SK-N-SH (cell line): ENCODE measurements around the gene CSNK1G3. TPM values are rescaled to one million over a fixed set of nuclear protein-coding genes. Genes with fewer than 3 reads are reported as not detected.

Source experiments
- CTCF ChIA-PET: fragments of 300-600, 350-600 bp; formaldehyde crosslinking; extraction: SDS; loops from one replicate; lab custom pipeline; 2021; lab: Yijun Ruan, JAX
- POLR2A ChIA-PET: fragments of 350-600 bp; sonication (Branson Sonifier 250); formaldehyde crosslinking; extraction: SDS; loops from one replicate; lab custom pipeline; 2020; ENCODE audit warnings: antibody characterized with exemption, inconsistent platforms; lab: Yijun Ruan, JAX
- DNase-seq: peaks from one replicate; pipeline ENCODE4 v3.0.0; 2012
- H2AFZ ChIP-seq: fragments of 200-600 bp; sonication (generic); 2 replicates; pipeline ENCODE4 v1.8.1; 2016; ENCODE audit warnings: antibody characterized with exemption, mild to moderate bottlenecking, low read depth
- H3F3A ChIP-seq: fragments of 200-600 bp; sonication (generic); replicated peaks from 2 replicates; pipeline ENCODE3; 2016; ENCODE audit warnings: antibody characterized with exemption, mild to moderate bottlenecking; ENCODE audit not compliant: insufficient read depth
- H3K27ac ChIP-seq, 2 experiments: fragments of 200-500 bp in 1 of 2; fragments of 200-600 bp in 1 of 2; sonication (Bioruptor generic) in 1 of 2; sonication (generic), shearing (Covaris generic) in 1 of 2; 2 replicates each; pipeline versions ENCODE4 v1.5.1 to v1.6.1; 2014 to 2016; ENCODE audit warnings: low read depth in 2 of 2, inconsistent platforms in 1 of 2, low read length in 1 of 2, mild to moderate bottlenecking in 1 of 2, mixed read lengths in 1 of 2
- H3K27me3 ChIP-seq: fragments of 200-600 bp; sonication (generic), shearing (Covaris generic); 2 replicates; pipeline ENCODE4 v1.6.1; 2016; ENCODE audit warnings: mixed run types; ENCODE audit not compliant: insufficient read depth
- H3K36me3 ChIP-seq, 2 experiments: fragments of 200-500 bp in 1 of 2; fragments of 200-600 bp in 1 of 2; sonication (Bioruptor generic) in 1 of 2; sonication (generic) in 1 of 2; replicated peaks in 1 of 2; 2 replicates each; pipeline versions ENCODE3 to v1.5.1; 2014 to 2016; ENCODE audit warnings: low read length in 1 of 2, mild to moderate bottlenecking in 1 of 2; ENCODE audit not compliant: insufficient read depth in 2 of 2, control insufficient read depth in 1 of 2
- H3K4me1 ChIP-seq, 2 experiments: fragments of 200-500 bp in 1 of 2; fragments of 200-600 bp in 1 of 2; sonication (Bioruptor generic) in 1 of 2; sonication (generic), shearing (Covaris generic) in 1 of 2; 2 replicates each; pipeline versions ENCODE4 v1.5.1 to v1.6.1; 2014 to 2016; ENCODE audit warnings: low read depth in 1 of 2, low read length in 1 of 2, mixed run types in 1 of 2; ENCODE audit not compliant: insufficient read depth in 2 of 2, control insufficient read depth in 1 of 2
- H3K4me2 ChIP-seq: fragments of 200-600 bp; sonication (generic), shearing (Covaris generic); 2 replicates; pipeline ENCODE4 v1.6.1; 2017; ENCODE audit warnings: mixed run types
- H3K4me3 ChIP-seq, 2 experiments: fragments of 200-500 bp in 1 of 2; fragments of 200-600 bp in 1 of 2; sonication (Bioruptor generic) in 1 of 2; sonication (generic), shearing (Covaris generic) in 1 of 2; 2 replicates each; pipeline versions ENCODE4 v1.5.1 to v1.8.1; 2014 to 2016; ENCODE audit warnings: low read depth in 2 of 2, inconsistent platforms in 1 of 2, low read length in 1 of 2, mild to moderate bottlenecking in 1 of 2, mixed read lengths in 1 of 2, moderate library complexity in 1 of 2
- H3K79me2 ChIP-seq: fragments of 200-600 bp; sonication (generic); 2 replicates; pipeline ENCODE4 v1.8.1; 2017; ENCODE audit warnings: mild to moderate bottlenecking; ENCODE audit not compliant: insufficient read depth
- H3K9ac ChIP-seq: fragments of 200-600 bp; sonication (generic); 2 replicates; pipeline ENCODE4 v1.6.1; 2017; ENCODE audit warnings: mixed run types
- H3K9me2 ChIP-seq: fragments of 200-600 bp; sonication (generic); 2 replicates; pipeline ENCODE4 v1.6.1; 2017; ENCODE audit warnings: mixed run types
- H3K9me3 ChIP-seq: fragments of 200-600 bp; sonication (generic); 2 replicates; pipeline ENCODE4 v1.6.1; 2017; ENCODE audit warnings: mixed run types, mild to moderate bottlenecking, moderate library complexity
- H4K20me1 ChIP-seq: fragments of 200-600 bp; sonication (generic); 2 replicates; pipeline ENCODE4 v1.6.1; 2017; ENCODE audit warnings: mild to moderate bottlenecking, mixed run types; ENCODE audit not compliant: insufficient read depth
- CHD2 ChIP-seq: fragments of 150-350 bp; IDR thresholded peaks from 2 replicates; pipeline ENCODE4 v1.6.1; 2018; ENCODE audit warnings: low read length; ENCODE audit not compliant: partially characterized antibody
- ELF1 ChIP-seq: IDR thresholded peaks from 2 replicates; pipeline ENCODE4 v1.4.0; 2012
- FOXJ3 ChIP-seq: sonication (generic); formaldehyde crosslinking; IDR thresholded peaks from 2 replicates; pipeline ENCODE4 v1.5.1; 2020; ENCODE audit warnings: mild to moderate bottlenecking, missing genetic modification reagents
- FOXM1 ChIP-seq: IDR thresholded peaks from 2 replicates; pipeline ENCODE4 v1.4.0; 2012; ENCODE audit warnings: low read depth, mild to moderate bottlenecking
- GABPA ChIP-seq: IDR thresholded peaks from 2 replicates; pipeline ENCODE4 v1.4.0; 2012; ENCODE audit warnings: low read depth, mild to moderate bottlenecking
- GATA2 ChIP-seq: sonication (generic); formaldehyde crosslinking; IDR thresholded peaks from 2 replicates; pipeline ENCODE4 v1.5.0; 2020; ENCODE audit warnings: mild to moderate bottlenecking, missing genetic modification reagents
- JUND ChIP-seq: IDR thresholded peaks from 2 replicates; pipeline ENCODE4 v1.4.0; 2012
- MXI1 ChIP-seq: IDR thresholded peaks from 2 replicates; pipeline ENCODE4 v1.6.1; 2012; ENCODE audit warnings: mild to moderate bottlenecking, low read depth, low read length, improper control_type of control experiment
- NFIC ChIP-seq: IDR thresholded peaks from 2 replicates; pipeline ENCODE4 v1.4.0; 2012; ENCODE audit warnings: borderline replicate concordance
- NRF1 ChIP-seq: IDR thresholded peaks from 2 replicates; pipeline ENCODE4 v1.6.1; 2012; ENCODE audit warnings: low read depth, mild to moderate bottlenecking, low read length
- POLR2AphosphoS5 ChIP-seq: IDR thresholded peaks from 2 replicates; pipeline ENCODE4 v1.6.1; 2012; ENCODE audit warnings: low read depth, low read length
- RAD21 ChIP-seq: IDR thresholded peaks from 2 replicates; pipeline ENCODE4 v1.6.1; 2012; ENCODE audit warnings: mild to moderate bottlenecking, low read length
- RFX5 ChIP-seq: IDR thresholded peaks from 2 replicates; pipeline ENCODE4 v1.6.1; 2012; ENCODE audit warnings: mild to moderate bottlenecking, improper control_type of control experiment, low read length
- RXRA ChIP-seq: IDR thresholded peaks from 2 replicates; pipeline ENCODE4 v1.4.0; 2012; ENCODE audit warnings: low read depth, mild to moderate bottlenecking, borderline replicate concordance
- SIN3A ChIP-seq: IDR thresholded peaks from 2 replicates; pipeline ENCODE4 v1.6.1; 2012; ENCODE audit warnings: low read depth, mild to moderate bottlenecking, low read length, moderate library complexity, borderline replicate concordance
- SMC3 ChIP-seq: IDR thresholded peaks from 2 replicates; pipeline ENCODE4 v1.6.1; 2012; ENCODE audit warnings: low read depth, low read length, improper control_type of control experiment
- TAF1 ChIP-seq: IDR thresholded peaks from 2 replicates; pipeline ENCODE4 v1.6.1; 2012; ENCODE audit warnings: low read depth, mild to moderate bottlenecking, low read length, moderate library complexity, borderline replicate concordance
- TCF12 ChIP-seq: IDR thresholded peaks from 2 replicates; pipeline ENCODE4 v1.4.0; 2012
- YY1 ChIP-seq: IDR thresholded peaks from 2 replicates; pipeline ENCODE4 v1.4.0; 2012; ENCODE audit warnings: low read depth, mild to moderate bottlenecking
- WGBS: methylation state at CpG from one replicate; pipeline ENCODE4 v1.1.6; 2017; ENCODE audit warnings: low lambda C conversion rate; 5-methylcytosine and 5-hydroxymethylcytosine counted together
- polyA plus RNA-seq, 3 experiments: library from polyadenylated mRNA; depleted of rRNA; stranded (reverse); fragments of >200 nt; gene quantifications; 2 replicates each; pipeline ENCODE4 v1.2.3, GENCODE V29; 2012
- TF ChIP-seq, protein P1 (sequence below): fragments of 150-350 bp; IDR thresholded peaks from 2 replicates; pipeline ENCODE4 v1.6.1; 2017; ENCODE audit warnings: antibody characterized with exemption, low read length, low read depth, borderline replicate concordance
- TF ChIP-seq, protein P2 (sequence below): fragments of 150-350 bp; IDR thresholded peaks from 2 replicates; pipeline ENCODE4 v1.6.1; 2016; ENCODE audit warnings: mild to moderate bottlenecking, low read depth, low read length

The CSNK1G3 gene
- polyA plus RNA-seq, 1 of the 3 experiments (the other 2 are of a cell fraction): 13.1 TPM

DNA sequence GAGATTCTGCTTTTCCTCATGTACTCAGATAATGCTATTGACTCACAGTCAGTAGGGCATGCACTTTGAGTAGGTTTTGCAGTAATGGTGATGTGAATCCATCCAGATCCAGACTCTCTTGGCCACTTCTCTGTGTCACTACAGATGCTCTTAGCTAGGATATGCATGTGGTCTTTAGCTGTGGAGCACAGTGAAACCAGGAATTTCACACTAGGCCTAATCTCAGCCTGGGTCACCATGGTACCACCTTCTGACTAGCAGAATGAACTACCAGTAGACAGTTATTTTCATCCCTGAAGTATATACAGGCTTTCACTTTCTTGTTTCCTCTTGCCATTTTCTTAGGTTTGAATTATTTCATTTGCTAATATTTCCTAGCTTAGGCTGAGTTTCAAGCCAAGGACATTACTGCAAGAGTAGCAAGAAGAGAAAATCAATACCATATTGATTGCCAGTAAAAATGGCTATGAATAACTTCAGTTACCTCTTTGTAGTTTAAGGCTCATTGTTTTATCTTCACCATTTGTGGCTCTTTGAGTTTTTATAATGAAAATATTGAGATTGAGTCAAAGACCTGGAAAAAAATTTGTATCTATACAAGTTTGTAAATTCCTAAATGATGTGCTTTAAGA lies 28.4 kb upstream of the CSNK1G3 start:
- no peak for TF ChIP-seq MXI1
- TF ChIP-seq NFIC: no peak
- no peak for TF ChIP-seq SMC3
- no peak for TF ChIP-seq FOXJ3 (CRISPR knock-in tag)
- TF ChIP-seq FOXM1: no peak
- TF ChIP-seq ELF1: no peak
- TF ChIP-seq GATA2 (CRISPR knock-in tag): no peak
- no peak for TF ChIP-seq RFX5
- TF ChIP-seq CHD2: no peak
- TF ChIP-seq SIN3A: no peak
- TF ChIP-seq RXRA: no peak
- TF ChIP-seq POLR2AphosphoS5: no peak
- TF ChIP-seq TCF12: no peak
- TF ChIP-seq YY1: no peak
- TF ChIP-seq NRF1: no peak
- TF ChIP-seq, protein P1, sequence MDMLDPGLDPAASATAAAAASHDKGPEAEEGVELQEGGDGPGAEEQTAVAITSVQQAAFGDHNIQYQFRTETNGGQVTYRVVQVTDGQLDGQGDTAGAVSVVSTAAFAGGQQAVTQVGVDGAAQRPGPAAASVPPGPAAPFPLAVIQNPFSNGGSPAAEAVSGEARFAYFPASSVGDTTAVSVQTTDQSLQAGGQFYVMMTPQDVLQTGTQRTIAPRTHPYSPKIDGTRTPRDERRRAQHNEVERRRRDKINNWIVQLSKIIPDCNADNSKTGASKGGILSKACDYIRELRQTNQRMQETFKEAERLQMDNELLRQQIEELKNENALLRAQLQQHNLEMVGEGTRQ: no peak
- TF ChIP-seq TAF1: no peak
- TF ChIP-seq, protein P2, sequence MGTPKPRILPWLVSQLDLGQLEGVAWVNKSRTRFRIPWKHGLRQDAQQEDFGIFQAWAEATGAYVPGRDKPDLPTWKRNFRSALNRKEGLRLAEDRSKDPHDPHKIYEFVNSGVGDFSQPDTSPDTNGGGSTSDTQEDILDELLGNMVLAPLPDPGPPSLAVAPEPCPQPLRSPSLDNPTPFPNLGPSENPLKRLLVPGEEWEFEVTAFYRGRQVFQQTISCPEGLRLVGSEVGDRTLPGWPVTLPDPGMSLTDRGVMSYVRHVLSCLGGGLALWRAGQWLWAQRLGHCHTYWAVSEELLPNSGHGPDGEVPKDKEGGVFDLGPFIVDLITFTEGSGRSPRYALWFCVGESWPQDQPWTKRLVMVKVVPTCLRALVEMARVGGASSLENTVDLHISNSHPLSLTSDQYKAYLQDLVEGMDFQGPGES: no peak
- no peak for TF ChIP-seq JUND
- Histone ChIP-seq H3F3A (no peaks in the 10 kb centered on the region), H3K36me3 (no peaks in the 10 kb centered on the region), H3K27me3 (no peaks in the 10 kb centered on the region), H3K9me2 (no peaks in the 10 kb centered on the region), H3K4me2 (no peak overlapping the region), H3K9ac (no peak overlapping the region), H4K20me1 (no peaks in the 10 kb centered on the region), H3K27ac (no peak overlapping the region), H2AFZ (no peak overlapping the region), H3K4me1 (no peaks in the 10 kb centered on the region), H3K9me3 (no peaks in the 10 kb centered on the region), H3K79me2 (no peaks in the 10 kb centered on the region), H3K4me3 (no peak overlapping the region)
- ChIA-PET POLR2A (no interaction called here), CTCF (interaction anchor here (1.2 kb wide), 1 partner anchor 60 kb away, joined by 6 read pairs; the partner anchor contains the start of gene CEP120)
- no peak for DNase-seq

DNA sequence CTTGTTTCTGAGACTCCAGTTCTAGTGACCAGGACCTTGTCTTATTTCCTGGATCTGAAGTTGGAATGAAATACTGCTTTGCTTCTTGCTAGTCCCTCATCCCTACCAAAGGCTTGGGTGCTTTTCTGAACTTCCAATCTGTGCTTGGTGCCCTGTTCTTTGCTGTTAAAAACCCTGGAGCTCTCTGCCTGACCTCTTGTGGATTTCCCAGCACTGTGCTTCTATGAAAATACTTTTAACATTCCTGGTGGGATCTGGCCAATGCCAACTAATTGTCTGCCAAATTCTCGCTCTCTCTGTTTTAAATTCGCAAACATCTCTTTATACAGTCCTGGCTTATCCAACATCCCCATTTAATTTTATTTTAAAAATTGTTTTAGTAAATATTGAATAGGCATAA lies 26.7 kb upstream of the CSNK1G3 start:
- H3K4me3 ChIP-seq: no peak overlapping the region
- WGBS: 86% methylated on average over 2 of the region's 2 CpGs
- TF ChIP-seq RAD21: 0 out of 2 replicates have a peak, but pooled peaks have one; percentile 8
- no peak for TF ChIP-seq GABPA
- no peaks in the 10 kb centered on the region for H3F3A ChIP-seq
- no peaks in the 10 kb centered on the region for H4K20me1 ChIP-seq
- no peaks in the 10 kb centered on the region for H3K9me2 ChIP-seq
- no peaks in the 10 kb centered on the region for H3K4me1 ChIP-seq
- no peak overlapping the region for H2AFZ ChIP-seq
- DNase-seq: no peak
- ChIA-PET CTCF (no interaction called here), POLR2A (no interaction called here)
- no peak overlapping the region for H3K9ac ChIP-seq
- no peaks in the 10 kb centered on the region for H3K27me3 ChIP-seq
- H3K79me2 ChIP-seq: no peaks in the 10 kb centered on the region
- no peaks in the 10 kb centered on the region for H3K9me3 ChIP-seq
- no peaks in the 10 kb centered on the region for H3K36me3 ChIP-seq
- H3K4me2 ChIP-seq: no peak overlapping the region
- no peak overlapping the region for H3K27ac ChIP-seq
